ENCODE data around the gene FYB1. TPM values are rescaled to one million over a fixed set of nuclear protein-coding genes. Genes with fewer than 3 reads are reported as not detected.

Gene FYB1
- total and polyA plus RNA-seq, 2 of the 8 experiments (the other 6 are each of a cell fraction or from before 2014, with no cell fraction given) = not detected

- Histone ChIP-seq H3K56ac (replicated peaks; ENCODE audit: insufficient read length, low read depth, low read length) (no peak overlapping the region), H3K27me3 (replicated peaks in 1 of 4; ENCODE audit: control insufficient read depth in 3 of 4, extremely low read depth in 1 of 4, insufficient read depth in 3 of 4, low read length in 3 of 4) (no peaks in the 10 kb centered on the region), H4K20me1 (replicated peaks in 1 of 2; ENCODE audit: control insufficient read depth in 1 of 2, insufficient read depth in 2 of 2, low read length in 2 of 2) (no peaks in the 10 kb centered on the region), H2BK120ac (replicated peaks; ENCODE audit: low read depth, low read length) (no peak overlapping the region), H2AFZ (ENCODE audit: low read length) (no peak overlapping the region), H2BK20ac (ENCODE audit: low read length) (no peak overlapping the region), H3K79me1 (ENCODE audit: low read depth, low read length) (no peaks in the 10 kb centered on the region), H3K9ac (replicated peaks in 1 of 4; ENCODE audit: extremely low read depth in 1 of 4, low read depth in 3 of 4, low read length in 3 of 4) (no peak overlapping the region), H4K5ac (ENCODE audit: insufficient read length, low read depth, low read length) (no peak overlapping the region), H3K4me3 (ENCODE audit: extremely low read depth in 1 of 4, insufficient read depth in 2 of 4, low read depth in 3 of 4, low read length in 4 of 4) (no peak overlapping the region), H3K79me2 (ENCODE audit: control insufficient read depth in 1 of 2, insufficient read depth in 2 of 2, low read length in 2 of 2) (no peaks in the 10 kb centered on the region), H2BK12ac (ENCODE audit: low read depth, low read length) (no peak overlapping the region), H3K14ac (ENCODE audit: insufficient read length) (no peak overlapping the region), H3K4ac (replicated peaks; ENCODE audit: insufficient read length, low read depth, low read length) (no peak overlapping the region), H4K91ac (replicated peaks; ENCODE audit: insufficient read length, low read length) (no peak overlapping the region), H2AK5ac (ENCODE audit: low read depth, low read length) (no peak overlapping the region), H3K4me1 (replicated peaks in 1 of 4; ENCODE audit: control insufficient read depth in 3 of 4, insufficient read depth in 4 of 4, low read length in 3 of 4) (no peaks in the 10 kb centered on the region), H3K36me3 (ENCODE audit: control insufficient read depth in 2 of 4, insufficient read depth in 4 of 4, low read length in 3 of 4) (no peaks in the 10 kb centered on the region), H3K18ac (ENCODE audit: extremely low read depth, low read length) (no peak overlapping the region), H3K9me3 (ENCODE audit: insufficient read depth in 2 of 2, low read depth in 1 of 2, low read length in 1 of 2) (no peaks in the 10 kb centered on the region), H3K4me2 (ENCODE audit: insufficient read depth in 1 of 2, low read depth in 2 of 2, low read length in 2 of 2) (no peak overlapping the region), H2BK15ac (ENCODE audit: low read length) (no peak overlapping the region), H2BK5ac (ENCODE audit: low read depth, low read length) (no peak overlapping the region), H3K23me2 (ENCODE audit: low read depth, low read length) (no peaks in the 10 kb centered on the region), H3K23ac (ENCODE audit: insufficient read length) (no peak overlapping the region), H3K27ac (ENCODE audit: low read depth, low read length) (no peak overlapping the region), H4K8ac (ENCODE audit: extremely low read depth, insufficient read depth, low read length) (no peak overlapping the region)
- FAIRE-seq = no peak
- DNase-seq (ENCODE audit: low read depth in 1 of 2, low spot score in 2 of 2) = no peak
- ChIA-PET POLR2A (ENCODE audit: partially characterized antibody) (no interaction called here), CTCF (ENCODE audit: partially characterized antibody) (no interaction called here)
- WGBS, 2 experiments (ENCODE audit: extremely low coverage in 1 of 2, insufficient coverage in 1 of 2, insufficient read length in 1 of 2, insufficient replicate concordance in 2 of 2, low coverage in 1 of 2, low lambda C conversion rate in 2 of 2, missing lambda C conversion rate in 1 of 2) = 79% methylated on average over 4 of the region's 4 CpGs; no CpG with 5 or more reads in 1 of the 2 experiments
- TF ChIP-seq TAF7 (optimal IDR thresholded peaks at IDR 0.05; ENCODE audit: borderline replicate concordance, low read depth, low read length) (no peak), BACH1 (IDR thresholded peaks at IDR 0.05; ENCODE audit: low read length) (no peak), RAD21 (IDR thresholded peaks at IDR 0.05 in 1 of 2, conservative IDR thresholded peaks at IDR 0.05 in 1 of 2; ENCODE audit: low read depth in 2 of 2, low read length in 2 of 2) (no peak)
Measured at GRCh38 chr5:39156082-39156481, 63.3 kb downstream of the FYB1 start.

Data from H1 (cell line).